ENCODE measurements around the gene PLK5. TPM values are rescaled to one million over a fixed set of nuclear protein-coding genes. Genes with fewer than 3 reads are reported as not detected.

The PLK5 gene
- total RNA-seq, 1 experiment from 2014 or later: 0.57 TPM

- peaks cover 4% of the 10 kb centered on the region for H3K23me2 ChIP-seq (ENCODE audit: insufficient read length, low read depth, low read length, poor library complexity, severe bottlenecking)
- H3K9me3 ChIP-seq (ENCODE audit: control insufficient read depth, low read depth, low read length): no peaks in the 10 kb centered on the region
- no peaks in the 10 kb centered on the region for H3K79me2 ChIP-seq (ENCODE audit: insufficient read depth, low read length)
- H3K23ac ChIP-seq (ENCODE audit: insufficient read length, low read depth, low read length): no peak overlapping the region
- H3K4me1 Mint-ChIP-seq: peaks cover 13 to 17% of the 10 kb centered on the region in 2 experiments
- no peak overlapping the region for H3K27ac Mint-ChIP-seq
- no peaks in the 10 kb centered on the region for H3K27me3 ChIP-seq (ENCODE audit: insufficient read depth, low read length)
- TF ChIP-seq, protein P1, sequence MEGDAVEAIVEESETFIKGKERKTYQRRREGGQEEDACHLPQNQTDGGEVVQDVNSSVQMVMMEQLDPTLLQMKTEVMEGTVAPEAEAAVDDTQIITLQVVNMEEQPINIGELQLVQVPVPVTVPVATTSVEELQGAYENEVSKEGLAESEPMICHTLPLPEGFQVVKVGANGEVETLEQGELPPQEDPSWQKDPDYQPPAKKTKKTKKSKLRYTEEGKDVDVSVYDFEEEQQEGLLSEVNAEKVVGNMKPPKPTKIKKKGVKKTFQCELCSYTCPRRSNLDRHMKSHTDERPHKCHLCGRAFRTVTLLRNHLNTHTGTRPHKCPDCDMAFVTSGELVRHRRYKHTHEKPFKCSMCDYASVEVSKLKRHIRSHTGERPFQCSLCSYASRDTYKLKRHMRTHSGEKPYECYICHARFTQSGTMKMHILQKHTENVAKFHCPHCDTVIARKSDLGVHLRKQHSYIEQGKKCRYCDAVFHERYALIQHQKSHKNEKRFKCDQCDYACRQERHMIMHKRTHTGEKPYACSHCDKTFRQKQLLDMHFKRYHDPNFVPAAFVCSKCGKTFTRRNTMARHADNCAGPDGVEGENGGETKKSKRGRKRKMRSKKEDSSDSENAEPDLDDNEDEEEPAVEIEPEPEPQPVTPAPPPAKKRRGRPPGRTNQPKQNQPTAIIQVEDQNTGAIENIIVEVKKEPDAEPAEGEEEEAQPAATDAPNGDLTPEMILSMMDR (conservative IDR thresholded peaks at IDR 0.05): no peak
- H2BK20ac ChIP-seq (ENCODE audit: low read depth, low read length, poor library complexity, severe bottlenecking): no peak overlapping the region
- H3K14ac ChIP-seq (ENCODE audit: insufficient read depth, low read length): no peak overlapping the region
- no peak for DNase-seq
- H4K5ac ChIP-seq (ENCODE audit: insufficient read length, low read depth, low read length): no peak overlapping the region
- no peak overlapping the region for H3K4me3 Mint-ChIP-seq
- no peak overlapping the region for H2AFZ ChIP-seq (ENCODE audit: low read length)
- no peak overlapping the region for H3K9ac ChIP-seq (ENCODE audit: extremely low read depth, insufficient read length, low read length)
- no peak overlapping the region for H4K91ac ChIP-seq (ENCODE audit: insufficient read length, low read depth, low read length)
- no peak overlapping the region for H3K4ac ChIP-seq (ENCODE audit: low read depth, low read length)
- no peak overlapping the region for H3K18ac ChIP-seq (ENCODE audit: insufficient read length, low read depth, low read length)
- H2BK12ac ChIP-seq (ENCODE audit: insufficient read length, low read depth, low read length): no peak overlapping the region
- no peak overlapping the region for H2BK120ac ChIP-seq (ENCODE audit: low read depth, low read length, poor library complexity, severe bottlenecking)
- no peaks in the 10 kb centered on the region for H4K20me1 ChIP-seq (ENCODE audit: control insufficient read depth, insufficient read depth, insufficient read length)
- WGBS (ENCODE audit: extremely low coverage, insufficient read length, low lambda C conversion rate): no CpG with 5 or more reads among the region's 25 CpGs
- no peak overlapping the region for H4K8ac ChIP-seq (replicated peaks; ENCODE audit: insufficient read length, low read depth, low read length)
- H3K4me2 ChIP-seq (ENCODE audit: insufficient read depth, insufficient read length, low read length): no peak overlapping the region
- no peak overlapping the region for H2BK15ac ChIP-seq (ENCODE audit: low read depth, low read length)
- no peak overlapping the region for H3K27ac ChIP-seq (ENCODE audit: insufficient read length, low read depth, low read length)
- no peak overlapping the region for H2BK5ac ChIP-seq (ENCODE audit: insufficient read length, low read length)
- no peaks in the 10 kb centered on the region for H3K36me3 Mint-ChIP-seq (ENCODE audit: insufficient read depth in 1 of 3, low read depth in 3 of 3)
- H3K9me3 Mint-ChIP-seq: peaks cover 0 to 4% of the 10 kb centered on the region in 2 experiments; a peak in 1 of 5 replicates
- H3K4me1 ChIP-seq (ENCODE audit: insufficient read depth, low read length): no peaks in the 10 kb centered on the region
- no peak overlapping the region for H3T11ph ChIP-seq (ENCODE audit: low read length)
- no peak overlapping the region for H3K56ac ChIP-seq (ENCODE audit: insufficient read length, low read depth, low read length)
- H2AK5ac ChIP-seq (ENCODE audit: insufficient read length, low read length): no peak overlapping the region
- H3K79me1 ChIP-seq (ENCODE audit: insufficient read depth, low read depth, low read length, poor library complexity, severe bottlenecking): no peaks in the 10 kb centered on the region
- peaks cover 65% of the 10 kb centered on the region for H3K27me3 Mint-ChIP-seq (ENCODE audit: low read depth)
These were observed 13.5 kb upstream of the PLK5 start for GRCh38 chr19:1510442-1510806.
